IMR-90 (cell line): Measurements from ENCODE around the gene SULT1C4. TPM values are rescaled to one million over a fixed set of nuclear protein-coding genes. Genes with fewer than 3 reads are reported as not detected.

Source experiments
- ATAC-seq: fragments of 200-7000 bp; cut with Tn5 transposase; 2 replicates; pipeline ENCODE4 v1.9.1; 2020; ENCODE audit warnings: low read depth, mild to moderate bottlenecking, moderate library complexity
- BruUV-seq: library from RNA; stranded (reverse); fragments of 400-500 nt; replicated peaks from 2 replicates; lab custom pipeline; 2021; lab: Mats Ljungman, UMichigan
- CTCF ChIA-PET: fragments of 300-600 bp; formaldehyde crosslinking; extraction: SDS; loops from one replicate; lab custom pipeline; 2021; ENCODE audit warnings: antibody characterized with exemption; lab: Yijun Ruan, JAX
- POLR2A ChIA-PET: fragments of 300-600 bp; sonication (Branson Sonifier 250); formaldehyde crosslinking; loops from one replicate; lab custom pipeline; 2022; ENCODE audit warnings: antibody characterized with exemption; ENCODE audit not compliant: unreplicated experiment; lab: Charles Lee
- DNase-seq: peaks from one replicate; pipeline ENCODE4 v3.0.0; 2013
- H2AFZ ChIP-seq: replicated peaks from 2 replicates; pipeline ENCODE3; 2013; ENCODE audit warnings: low read length, mild to moderate bottlenecking; ENCODE audit not compliant: poor library complexity
- H2AK5ac ChIP-seq: 2 replicates; pipeline ENCODE4 v1.6.1; 2013; ENCODE audit warnings: low read depth, low read length, inconsistent platforms
- H2AK9ac ChIP-seq: replicated peaks from 2 replicates; pipeline ENCODE3; 2013; ENCODE audit warnings: mild to moderate bottlenecking, low read depth, low read length, moderate library complexity; ENCODE audit not compliant: poor library complexity
- H2BK120ac ChIP-seq: 2 replicates; pipeline ENCODE4 v1.6.1; 2013; ENCODE audit warnings: low read depth, low read length, inconsistent platforms
- H2BK15ac ChIP-seq: 3 replicates; pipeline ENCODE4 v1.6.1; 2013; ENCODE audit warnings: low read depth, low read length, inconsistent platforms
- H2BK20ac ChIP-seq: 2 replicates; pipeline ENCODE4 v1.6.1; 2013; ENCODE audit warnings: low read depth, mild to moderate bottlenecking, inconsistent platforms, low read length, moderate library complexity
- H2BK5ac ChIP-seq: 2 replicates; pipeline ENCODE4 v1.6.1; 2013; ENCODE audit warnings: mild to moderate bottlenecking, low read depth, low read length, inconsistent platforms; ENCODE audit not compliant: poor library complexity, severe bottlenecking
- H3K14ac ChIP-seq: replicated peaks from 2 replicates; pipeline ENCODE4 v1.6.1; 2013; ENCODE audit warnings: low read depth, low read length, inconsistent platforms
- H3K18ac ChIP-seq: 2 replicates; pipeline ENCODE4 v1.6.1; 2013; ENCODE audit warnings: low read depth, low read length, control low read depth
- H3K23ac ChIP-seq: 2 replicates; pipeline ENCODE4 v1.6.1; 2013; ENCODE audit warnings: low read depth, low read length, inconsistent platforms
- H3K27ac ChIP-seq: 2 replicates; pipeline ENCODE4 v1.5.1; 2013; ENCODE audit warnings: mild to moderate bottlenecking, control low read depth, low read length; ENCODE audit not compliant: insufficient read depth
- H3K27me3 ChIP-seq: 2 replicates; pipeline ENCODE4 v1.6.1; 2013; ENCODE audit warnings: low read length; ENCODE audit not compliant: control insufficient read depth, insufficient read depth
- H3K36me3 ChIP-seq: 2 replicates; pipeline ENCODE4 v1.6.1; 2013; ENCODE audit warnings: low read length, mixed read lengths; ENCODE audit not compliant: control insufficient read depth, insufficient read depth
- H3K4ac ChIP-seq: 2 replicates; pipeline ENCODE4 v1.6.1; 2013; ENCODE audit warnings: low read depth, low read length, inconsistent platforms
- H3K4me1 ChIP-seq: 2 replicates; pipeline ENCODE4 v1.6.1; 2013; ENCODE audit warnings: low read length, mixed read lengths; ENCODE audit not compliant: control insufficient read depth, insufficient read depth
- H3K4me2 ChIP-seq: 2 replicates; pipeline ENCODE4 v1.6.1; 2013; ENCODE audit warnings: low read depth, mild to moderate bottlenecking, control low read depth, low read length, moderate library complexity
- H3K4me3 ChIP-seq: 2 replicates; pipeline ENCODE4 v1.5.1; 2013; ENCODE audit warnings: low read depth, mild to moderate bottlenecking, control low read depth, low read length, moderate library complexity; ENCODE audit not compliant: insufficient read depth
- H3K56ac ChIP-seq: 2 replicates; pipeline ENCODE4 v1.6.1; 2013; ENCODE audit warnings: low read length, inconsistent platforms; ENCODE audit not compliant: insufficient read depth; ENCODE audit errors: extremely low read depth
- H3K79me1 ChIP-seq, 2 experiments: 2 replicates each; pipeline ENCODE4 v1.6.1; 2013; ENCODE audit warnings: low read length in 2 of 2, inconsistent platforms in 1 of 2, low read depth in 1 of 2
- H3K9ac ChIP-seq: 2 replicates; pipeline ENCODE4 v1.6.1; 2013; ENCODE audit warnings: low read depth, low read length, control low read depth
- H3K9me1 ChIP-seq: 2 replicates; pipeline ENCODE4 v1.6.1; 2013; ENCODE audit warnings: low read length, inconsistent platforms; ENCODE audit not compliant: insufficient read depth
- H3K9me3 ChIP-seq: 2 replicates; pipeline ENCODE4 v1.6.1; 2013; ENCODE audit warnings: low read length; ENCODE audit not compliant: control insufficient read depth, insufficient read depth
- H4K20me1 ChIP-seq: 2 replicates; pipeline ENCODE4 v1.6.1; 2013; ENCODE audit warnings: low read length, inconsistent platforms; ENCODE audit not compliant: insufficient read depth
- H4K5ac ChIP-seq: 2 replicates; pipeline ENCODE4 v1.6.1; 2013; ENCODE audit warnings: mild to moderate bottlenecking, low read depth, low read length, control low read depth
- H4K8ac ChIP-seq, 2 experiments: 2 replicates each; pipeline ENCODE4 v1.6.1; 2013; ENCODE audit warnings: low read depth in 2 of 2, low read length in 2 of 2, control low read depth in 1 of 2, inconsistent platforms in 1 of 2
- H4K91ac ChIP-seq: 2 replicates; pipeline ENCODE4 v1.6.1; 2013; ENCODE audit warnings: low read depth, low read length, inconsistent platforms; ENCODE audit not compliant: insufficient read depth
- BHLHE40 ChIP-seq: fragments of 150-350 bp; IDR thresholded peaks from 2 replicates; pipeline ENCODE4 v1.6.1; 2016; ENCODE audit warnings: mild to moderate bottlenecking, low read depth, low read length
- CEBPB ChIP-seq: IDR thresholded peaks from 2 replicates; pipeline ENCODE4 v1.6.1; 2012; ENCODE audit warnings: low read depth, low read length, improper control_type of control experiment
- CHD1 ChIP-seq: IDR thresholded peaks from 2 replicates; pipeline ENCODE4 v1.6.1; 2012; ENCODE audit warnings: low read depth, low read length, improper control_type of control experiment
- CTCF ChIP-seq: conservative IDR thresholded peaks from 2 replicates; pipeline ENCODE4 v1.5.1; 2012; ENCODE audit warnings: mild to moderate bottlenecking, low read depth, low read length, improper control_type of control experiment
- ELK1 ChIP-seq: fragments of 150-350 bp; IDR thresholded peaks from 2 replicates; pipeline ENCODE4 v1.6.1; 2016; ENCODE audit warnings: low read depth, mild to moderate bottlenecking, low read length, moderate library complexity, borderline replicate concordance
- FOS ChIP-seq: fragments of 150-350 bp; IDR thresholded peaks from 2 replicates; pipeline ENCODE4 v1.6.1; 2016; ENCODE audit warnings: low read depth, low read length
- MAFK ChIP-seq: IDR thresholded peaks from 2 replicates; pipeline ENCODE4 v1.6.1; 2012; ENCODE audit warnings: low read depth, low read length, improper control_type of control experiment
- MAZ ChIP-seq: IDR thresholded peaks from 2 replicates; pipeline ENCODE4 v1.6.1; 2012; ENCODE audit warnings: low read depth, mild to moderate bottlenecking, low read length, improper control_type of control experiment, moderate library complexity, borderline replicate concordance
- MXI1 ChIP-seq: IDR thresholded peaks from 2 replicates; pipeline ENCODE4 v1.6.1; 2012; ENCODE audit warnings: low read depth, mild to moderate bottlenecking, low read length, moderate library complexity, borderline replicate concordance
- NFE2L2 ChIP-seq: fragments of 150-350 bp; IDR thresholded peaks from 2 replicates; pipeline ENCODE4 v1.6.1; 2016; ENCODE audit warnings: low read depth, mild to moderate bottlenecking, low read length
- POLR2A ChIP-seq: IDR thresholded peaks from 2 replicates; pipeline ENCODE4 v1.6.1; 2012; ENCODE audit warnings: mild to moderate bottlenecking, low read depth, low read length
- RAD21 ChIP-seq: IDR thresholded peaks from 2 replicates; pipeline ENCODE4 v1.6.1; 2012; ENCODE audit warnings: low read length, improper control_type of control experiment
- RCOR1 ChIP-seq: IDR thresholded peaks from 2 replicates; pipeline ENCODE4 v1.6.1; 2012; ENCODE audit warnings: mild to moderate bottlenecking, low read length, improper control_type of control experiment; ENCODE audit not compliant: insufficient replicate concordance
- RFX5 ChIP-seq: IDR thresholded peaks from 2 replicates; pipeline ENCODE4 v1.8.0; 2012; ENCODE audit warnings: low read depth, mild to moderate bottlenecking, low read length, moderate library complexity
- SMC3 ChIP-seq: fragments of 150-350 bp; IDR thresholded peaks from 2 replicates; pipeline ENCODE4 v1.6.1; 2016; ENCODE audit warnings: low read depth, mild to moderate bottlenecking, antibody characterized with exemption, low read length, moderate library complexity
- USF2 ChIP-seq: fragments of 150-350 bp; IDR thresholded peaks from 2 replicates; pipeline ENCODE4 v1.6.1; 2017; ENCODE audit warnings: mild to moderate bottlenecking, antibody characterized with exemption, low read length, low read depth
- whole genome bisulfite sequencing, 2 experiments: methylation state at CpG; one replicate each; pipeline versions ENCODE4 v1.1.5 to v1.1.7; 2013; ENCODE audit warnings: missing lambda C conversion rate in 2 of 2; ENCODE audit not compliant: insufficient read length in 1 of 2; ENCODE audit errors: extremely low coverage in 2 of 2; 5-methylcytosine and 5-hydroxymethylcytosine counted together
- dilution Hi-C: fragments of 300-500 bp; cut with HindIII; formaldehyde crosslinking; loops from one replicate; pipeline ENCODE4 v1.14.3; 2018; ENCODE audit warnings: low sequenced_read_pairs; ENCODE audit not compliant: unreplicated experiment
- in situ Hi-C: fragments of 300-500 bp; cut with MboI; formaldehyde crosslinking; loops from 3 replicates; pipeline ENCODE4 v1.14.3; 2019; ENCODE audit warnings: low sequenced_read_pairs, inconsistent platforms, mixed read lengths
- intact Hi-C: fragments of 100-400 bp; cut with micrococcal nuclease; formaldehyde crosslinking; loops from 2 replicates; pipeline ENCODE4 v1.10.0; 2022
- polyA plus RNA-seq, 3 experiments: library from polyadenylated mRNA; depleted of rRNA; stranded (reverse); fragments of >200 nt; gene quantifications; 2 replicates each; pipeline ENCODE4 v1.2.3, GENCODE V29; 2012; ENCODE audit warnings: low replicate concordance in 1 of 3
- total RNA-seq: library from RNA; depleted of rRNA; stranded (reverse); fragments of >200 nt; gene quantifications from 2 replicates; pipeline ENCODE4 v1.2.3, GENCODE V29; 2012

The SULT1C4 gene
- total and polyA plus RNA-seq, 2 of the 4 experiments (the other 2 are of a cell fraction) = 0.36 to 0.50 TPM

- WGBS, 2 experiments = no CpG with 5 or more reads among the region's 2 CpGs
- POLR2A ChIA-PET = no interaction called here
- H3K79me1 ChIP-seq = no peaks in the 10 kb centered on the region
- no peak overlapping the region for H2AK5ac ChIP-seq
- H3K9me3 ChIP-seq = no peaks in the 10 kb centered on the region
- H2BK20ac ChIP-seq = no peak overlapping the region
- DNase-seq (no peak), ATAC-seq (no peak)
- no peak overlapping the region for H3K23ac ChIP-seq
- H4K5ac ChIP-seq = no peak overlapping the region
- no peak overlapping the region for H2BK15ac ChIP-seq
- H4K8ac ChIP-seq = no peak overlapping the region
- H3K9ac ChIP-seq = no peak overlapping the region
- in situ Hi-C loops = no loop called here
- CTCF ChIA-PET = no interaction called here
- peaks cover 6% of the 10 kb centered on the region for H3K27me3 ChIP-seq
- no peaks in the 10 kb centered on the region for H3K36me3 ChIP-seq
- H2AK9ac ChIP-seq = no peak overlapping the region
- no peaks in the 10 kb centered on the region for H3K4me1 ChIP-seq
- H4K20me1 ChIP-seq = no peaks in the 10 kb centered on the region
- H3K27ac ChIP-seq = no peak overlapping the region
- no TSS peak for BruUV-seq
- dilution Hi-C loops = no loop called here
- no peak overlapping the region for H2BK120ac ChIP-seq
- no peak overlapping the region for H3K18ac ChIP-seq
- H3K4me2 ChIP-seq = no peak overlapping the region
- TF ChIP-seq FOS = no peak
- TF ChIP-seq SMC3 = no peak
- TF ChIP-seq MAFK = no peak
- TF ChIP-seq RAD21 = no peak
- no peak for TF ChIP-seq USF2
- no peak for TF ChIP-seq RFX5
- TF ChIP-seq CTCF = no peak
- no peak for TF ChIP-seq MXI1
- TF ChIP-seq MAZ = no peak
- TF ChIP-seq ELK1 = no peak
- no peak for TF ChIP-seq NFE2L2
- TF ChIP-seq RCOR1 = no peak
- no peak for TF ChIP-seq BHLHE40
- TF ChIP-seq POLR2A = no peak
- no peak for TF ChIP-seq CHD1
- TF ChIP-seq CEBPB = no peak
- H2BK5ac ChIP-seq = no peak overlapping the region
- intact Hi-C loops = no loop called here
- H2AFZ ChIP-seq = no peak overlapping the region
- no peak overlapping the region for H3K14ac ChIP-seq
- H3K4me3 ChIP-seq = no peak overlapping the region
- no peaks in the 10 kb centered on the region for H3K9me1 ChIP-seq
- H4K91ac ChIP-seq = no peak overlapping the region
- no peak overlapping the region for H3K4ac ChIP-seq
- no peak overlapping the region for H3K56ac ChIP-seq
Observed at GRCh38 chr2:108355906-108356734, 21.6 kb upstream of the SULT1C4 start.
